HPDE6-E6E7 (cell line): Measurements from ENCODE around the gene DGKH.
A peak's percentile ranks its signal among the peaks of the same experiment; 100 is the strongest.
"Not testable (repeated sequence)": the region's sequence is repeated elsewhere in the genome, so short reads cannot be mapped to it uniquely, and the experiment has no call there.

Source experiments
- DNase-seq: peaks from one replicate; pipeline ENCODE4 v3.0.0; 2011; ENCODE audit warnings: missing footprints; ENCODE audit errors: extremely low spot score

Gene DGKH

GRCh38 chr13:42070599-42070998 lies 22.2 kb downstream of the DGKH start:
- DNase-seq = not testable (repeated sequence)

DNA sequence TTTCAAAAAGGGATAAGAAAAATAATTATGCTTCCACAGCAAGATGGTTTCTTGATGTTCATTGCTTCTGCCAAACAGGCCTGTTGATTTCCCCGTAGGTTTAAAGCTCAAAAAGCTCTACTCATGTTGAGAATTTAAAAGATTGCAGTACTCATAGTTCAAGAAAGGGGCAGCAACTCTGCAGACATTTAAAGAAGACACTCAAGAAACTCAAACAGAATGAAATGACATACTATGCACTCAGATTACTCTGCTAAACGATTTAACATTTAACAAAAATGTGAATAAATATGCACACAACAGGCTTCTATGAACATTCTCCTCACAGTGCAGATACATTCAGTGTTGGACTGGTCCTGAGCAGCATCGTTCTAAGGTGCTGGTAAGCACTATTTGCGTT lies 22.7 kb downstream of the DGKH start:
- DNase-seq = not testable (repeated sequence)

DNA sequence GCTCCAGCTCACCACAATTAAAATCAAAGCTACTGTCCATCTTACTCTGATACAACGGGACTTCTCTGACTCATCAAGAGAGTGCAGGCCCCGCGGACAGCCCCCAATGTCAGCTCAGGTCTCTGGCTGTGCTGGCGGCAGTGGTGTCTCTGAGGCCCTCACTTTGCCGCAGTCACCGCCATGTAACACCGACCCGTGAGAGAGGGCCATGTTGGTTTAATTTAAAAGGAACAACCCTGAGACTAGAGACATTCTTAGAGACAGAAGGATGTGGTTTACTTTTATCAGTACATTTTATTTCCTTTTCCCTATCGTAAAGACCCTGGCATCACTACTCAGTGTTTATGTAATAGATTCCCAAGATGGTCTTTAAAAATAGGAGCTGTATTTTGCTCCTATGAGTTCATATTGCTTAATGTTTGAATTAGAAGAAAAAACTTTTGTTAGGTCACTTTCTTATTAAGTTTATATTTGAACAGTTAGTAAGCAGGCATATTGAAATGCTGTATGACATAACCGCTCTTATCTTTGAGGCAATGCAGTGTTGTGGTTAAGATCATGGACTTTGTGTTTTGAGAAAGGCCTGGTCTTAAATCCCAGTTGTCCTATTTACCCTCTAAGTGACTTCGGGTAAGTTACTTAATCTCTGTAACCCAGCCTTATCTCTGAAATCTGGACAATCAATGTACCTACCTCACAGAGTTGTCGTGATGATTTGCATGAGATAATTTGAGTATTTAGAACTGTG lies 23.4 kb downstream of the DGKH start:
- no peak for DNase-seq

GRCh38 chr13:42073683-42074082 lies 25.2 kb downstream of the DGKH start:
- no peak for DNase-seq

- no peak for DNase-seq
Measured at GRCh38 chr13:42075517-42075916, 27.1 kb downstream of the DGKH start.

DNA sequence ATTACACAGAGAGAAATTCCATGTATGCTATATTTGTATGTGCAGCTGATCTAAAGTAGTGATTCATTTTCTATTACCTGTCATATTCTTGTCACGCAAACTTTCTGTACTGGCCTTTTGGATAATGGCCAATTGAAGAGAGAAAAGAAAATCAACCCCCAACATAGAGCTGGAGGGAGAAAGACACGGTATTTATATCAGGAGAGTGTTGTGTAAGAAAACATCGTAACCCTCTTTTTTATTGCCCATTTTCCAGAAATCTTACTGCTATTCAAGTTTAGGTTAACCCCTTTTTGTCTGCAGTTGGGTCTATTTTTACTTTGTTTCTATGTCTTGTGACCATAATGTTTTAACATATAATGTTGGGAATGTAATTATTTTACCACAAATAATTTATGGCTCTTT lies 27.9 kb downstream of the DGKH start:
- DNase-seq = no peak

- DNase-seq = no peak
Measured at GRCh38 chr13:42078128-42078808, 29.8 kb downstream of the DGKH start.

- DNase-seq = no peak
Measured at GRCh38 chr13:42083138-42083770, 34.8 kb downstream of the DGKH start.

DNA sequence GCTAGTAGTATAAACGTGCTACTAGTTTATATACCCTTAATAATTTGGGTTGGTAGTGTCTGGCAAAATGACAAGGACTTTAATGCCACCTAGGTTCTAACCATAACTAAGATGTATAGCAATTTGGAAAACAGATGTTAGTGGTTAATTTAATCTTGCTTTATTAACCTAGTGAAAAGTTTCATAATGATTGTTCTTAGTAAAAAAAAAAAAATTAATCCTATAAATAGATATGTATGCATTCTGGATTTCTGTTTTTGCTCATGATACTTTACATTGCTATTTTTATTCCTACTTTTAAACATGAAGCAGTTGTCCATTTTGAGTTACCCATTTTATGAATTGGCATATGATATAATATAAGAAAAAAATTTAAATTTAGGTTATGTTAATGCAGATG lies 36.3 kb downstream of the DGKH start:
- DNase-seq = no peak

- no peak for DNase-seq
Measured at GRCh38 chr13:42086582-42086981, 38.1 kb downstream of the DGKH start.

DNA sequence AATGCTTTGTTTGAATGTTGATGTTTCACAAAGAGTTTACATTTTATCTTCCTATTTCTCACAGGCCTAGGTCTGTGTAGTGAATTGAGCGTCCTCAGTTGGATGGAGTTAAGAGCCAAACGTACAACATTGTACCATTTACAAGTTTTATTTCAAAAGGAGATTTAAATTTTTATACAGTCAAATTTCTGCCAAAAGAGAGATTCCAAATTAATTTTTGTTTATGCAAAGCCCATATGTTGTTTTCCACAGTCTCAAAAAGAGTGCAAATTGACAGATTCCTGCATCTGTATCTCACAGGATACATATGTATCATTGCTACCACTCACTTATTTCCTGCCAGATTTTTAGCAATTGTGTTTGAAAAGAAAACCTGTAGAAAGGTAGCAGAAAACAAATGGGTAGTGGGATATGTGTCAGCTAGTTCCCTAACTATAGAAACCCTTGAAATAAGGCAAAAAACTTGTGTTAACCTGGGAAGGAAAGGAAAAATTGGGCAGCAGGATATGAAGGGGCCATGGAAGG lies 46.1 kb downstream of the DGKH start:
- DNase-seq = no peak

DNA sequence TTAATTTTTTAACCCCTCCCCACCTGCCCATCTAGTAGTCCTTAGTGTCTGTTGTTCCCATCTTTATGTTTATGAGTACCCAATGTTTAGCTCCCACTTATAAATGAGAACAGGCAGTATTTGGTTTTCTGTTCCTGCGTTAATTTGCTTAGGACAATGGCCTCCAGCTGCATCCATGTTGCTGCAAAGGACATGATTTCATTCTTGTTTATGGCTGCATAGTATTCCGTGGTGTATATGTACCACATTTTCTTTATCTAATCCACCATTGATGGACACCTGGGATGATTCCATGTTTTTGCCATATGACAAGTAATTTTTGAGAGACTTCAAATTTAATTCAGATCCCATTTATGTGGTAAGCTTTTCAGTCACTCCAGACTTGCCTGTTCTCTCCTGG lies 47.8 kb downstream of the DGKH start:
- not testable (repeated sequence) for DNase-seq

DNA sequence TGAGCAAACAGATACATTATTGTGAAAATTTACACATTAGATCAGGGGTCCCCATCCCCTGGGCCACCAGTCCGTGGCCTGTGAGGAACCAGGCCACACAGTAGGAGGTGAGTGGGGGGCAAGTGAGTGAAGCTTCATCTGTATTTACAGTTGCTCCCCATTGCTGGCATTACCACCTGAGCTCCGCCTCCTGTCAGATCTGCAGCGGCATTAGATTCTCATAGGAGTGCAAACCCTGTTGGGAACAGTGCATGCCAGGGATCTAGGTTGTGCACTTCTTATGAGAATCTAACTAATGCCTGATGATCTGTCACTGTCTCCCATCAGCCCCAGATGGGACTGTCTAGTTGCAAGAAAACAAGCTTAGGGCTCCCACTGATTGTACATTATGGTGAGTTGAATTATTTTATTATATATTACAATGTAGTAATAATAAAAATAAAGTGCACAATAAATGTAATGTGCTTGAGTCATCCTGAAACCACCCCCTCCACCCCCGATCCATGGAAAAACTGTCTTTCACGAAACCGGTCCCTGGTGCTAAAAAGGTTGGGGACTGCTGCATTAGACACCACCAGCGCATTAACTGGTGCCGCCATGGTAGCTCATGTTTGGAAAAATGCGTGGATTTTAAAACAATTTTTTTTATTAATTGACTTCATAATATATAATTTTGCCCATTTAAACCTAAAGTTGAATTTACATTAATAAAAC lies 51.7 kb downstream of the DGKH start:
- DNase-seq = no peak

GRCh38 chr13:42100960-42101359 lies 52.5 kb downstream of the DGKH start:
- DNase-seq = no peak

DNA sequence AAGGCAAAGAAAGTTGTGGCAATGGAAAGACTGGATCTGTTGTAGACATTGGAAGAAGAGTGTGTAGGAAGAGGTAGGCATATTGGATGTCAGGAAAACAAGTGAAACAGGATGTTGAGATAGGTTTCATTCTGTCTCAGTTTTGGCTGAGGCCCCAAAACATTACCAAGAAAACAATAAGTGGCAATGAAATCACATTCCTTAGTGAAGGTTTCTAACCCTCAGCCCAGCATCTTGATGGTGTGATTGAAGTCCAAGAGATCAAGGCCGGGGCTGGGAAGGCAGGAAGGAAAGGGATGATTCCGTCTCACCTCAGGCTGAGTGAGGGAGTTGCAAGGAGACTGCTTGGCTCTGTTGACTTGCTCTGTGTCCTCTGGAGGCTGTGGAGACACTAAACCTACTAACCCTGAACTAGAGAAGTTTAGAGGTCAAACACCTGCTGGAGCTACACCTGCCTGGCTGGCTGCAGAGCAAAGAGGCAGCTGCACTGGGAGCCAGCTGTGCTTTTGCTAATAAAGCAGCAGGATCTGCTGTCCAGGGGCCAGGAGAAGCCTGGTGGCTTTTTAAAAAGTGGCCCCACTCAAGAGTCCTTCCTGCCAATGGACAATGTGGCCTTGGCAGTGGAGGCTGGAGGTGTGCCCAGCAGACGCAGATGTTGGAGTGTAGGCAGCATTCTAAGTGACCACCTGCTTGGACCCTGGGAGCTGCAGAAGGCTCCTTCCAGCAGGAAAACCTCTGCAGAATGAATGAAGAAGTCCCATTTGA lies 53.6 kb downstream of the DGKH start:
- no peak for DNase-seq

- DNase-seq = peak; percentile 2
Measured at GRCh38 chr13:42102961-42103865, 54.8 kb downstream of the DGKH start.

- DNase-seq = no peak
Measured at GRCh38 chr13:42106998-42107397, 58.5 kb downstream of the DGKH start.

GRCh38 chr13:42107421-42107820 lies 59.0 kb downstream of the DGKH start:
- DNase-seq = no peak

- DNase-seq = no peak
Measured at GRCh38 chr13:42108217-42108616, 59.8 kb downstream of the DGKH start.

DNA sequence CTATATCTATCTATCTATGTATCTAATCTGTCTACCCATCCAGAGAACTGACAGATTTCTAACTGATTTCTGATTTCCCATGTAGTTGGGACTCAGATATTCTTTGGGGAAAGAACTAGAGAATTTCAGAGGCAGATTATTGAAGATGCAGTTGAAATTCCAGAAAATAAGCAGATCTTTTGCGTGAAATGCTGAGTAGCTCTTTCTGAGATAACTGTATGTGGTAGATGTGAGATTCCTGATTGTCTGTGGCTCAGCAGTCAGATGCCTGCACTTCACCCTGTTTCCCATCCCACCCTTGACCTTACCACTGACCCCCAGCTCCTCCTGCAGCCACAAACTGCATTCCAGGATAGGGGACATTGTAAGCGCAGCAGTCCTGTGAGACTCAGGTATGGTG lies 61.5 kb downstream of the DGKH start:
- DNase-seq = no peak
